ENCODE results near the gene PIK3CB. TPM values are rescaled to one million over a fixed set of nuclear protein-coding genes. Genes with fewer than 3 reads are reported as not detected.
A peak's percentile ranks its signal among the peaks of the same experiment; 100 is the strongest.

PIK3CB gene
- polyA plus RNA-seq, 1 of the 3 experiments (the other 2 are of a cell fraction) = 6.8 TPM

DNA sequence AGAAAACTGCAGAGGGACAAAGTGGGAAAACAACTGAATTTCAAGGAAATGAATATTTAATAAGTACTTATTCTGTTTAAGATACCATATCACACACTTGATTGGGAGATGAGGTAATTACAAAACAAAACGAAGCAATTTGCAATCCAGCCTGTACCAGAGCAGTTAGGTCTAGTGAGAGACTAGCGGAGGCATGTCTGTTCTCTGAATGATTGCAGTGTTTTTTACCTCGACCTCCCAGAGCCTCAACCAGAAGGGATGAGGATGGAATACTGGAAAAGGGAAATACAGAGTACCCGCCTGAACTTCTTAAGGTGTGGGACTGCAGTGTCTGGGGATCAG, 59.5 kb downstream of the PIK3CB start:
- H3K9me3 ChIP-seq = no peaks in the 10 kb centered on the region
- WGBS (ENCODE audit: low lambda C conversion rate) = 71% methylated on average over 4 of the region's 4 CpGs
- H3F3A ChIP-seq (replicated peaks; ENCODE audit: insufficient read depth) = peaks cover 17% of the 10 kb centered on the region
- no peak for DNase-seq
- H3K79me2 ChIP-seq (ENCODE audit: insufficient read depth) = peaks cover 6% of the 10 kb centered on the region; the same call in 1 of the 2 replicates
- peak overlapping the region; percentile 63 for H3K4me2 ChIP-seq
- no peaks in the 10 kb centered on the region for H3K27me3 ChIP-seq (ENCODE audit: insufficient read depth)
- no peak for TF ChIP-seq GABPA (IDR thresholded peaks at IDR 0.05; ENCODE audit: low read depth)
- TF ChIP-seq RAD21 (IDR thresholded peaks at IDR 0.05; ENCODE audit: low read length) = no peak
- no peak for TF ChIP-seq FOXM1 (IDR thresholded peaks at IDR 0.05; ENCODE audit: low read depth)
- peak overlapping the region; percentile 74 to 90; a peak in 3 of 4 replicates for H3K27ac ChIP-seq (ENCODE audit: low read depth in 2 of 2, low read length in 1 of 2)
- peaks cover 10% of the 10 kb centered on the region; the same call in 1 of the 2 replicates for H4K20me1 ChIP-seq (ENCODE audit: insufficient read depth)
- no peaks in the 10 kb centered on the region for H3K9me2 ChIP-seq
- H3K9ac ChIP-seq = peak overlapping the region; percentile 32; the same call in 1 of the 2 replicates
- ChIA-PET CTCF (interaction anchor here (1.3 kb wide), 1 partner anchor 140 kb away, joined by 7 read pairs; no protein-coding TSS in a partner anchor), POLR2A (no interaction called here)
- no peak overlapping the region; a peak in 1 of 4 replicates for H3K4me3 ChIP-seq (ENCODE audit: low read depth in 2 of 2, low read length in 1 of 2)
- no peak overlapping the region; the same call in 1 of the 2 replicates for H2AFZ ChIP-seq (ENCODE audit: low read depth)
- peaks cover 7 to 18% of the 10 kb centered on the region in 2 experiments for H3K4me1 ChIP-seq (ENCODE audit: control insufficient read depth in 1 of 2, insufficient read depth in 2 of 2, low read depth in 1 of 2, low read length in 1 of 2)
- H3K36me3 ChIP-seq (replicated peaks in 1 of 2; ENCODE audit: control insufficient read depth in 1 of 2, insufficient read depth in 2 of 2, low read length in 1 of 2) = no peaks in the 10 kb centered on the region

GRCh38 chr3:138774529-138775253, 60.0 kb downstream of the PIK3CB start:
- H3F3A ChIP-seq (replicated peaks; ENCODE audit: insufficient read depth) = peaks cover 17% of the 10 kb centered on the region
- peaks cover 6% of the 10 kb centered on the region; the same call in 1 of the 2 replicates for H3K79me2 ChIP-seq (ENCODE audit: insufficient read depth)
- no peak overlapping the region; a peak in 1 of 4 replicates for H3K4me3 ChIP-seq (ENCODE audit: low read depth in 2 of 2, low read length in 1 of 2)
- H4K20me1 ChIP-seq (ENCODE audit: insufficient read depth) = peaks cover 10% of the 10 kb centered on the region; the same call in 1 of the 2 replicates
- no peaks in the 10 kb centered on the region for H3K36me3 ChIP-seq (replicated peaks in 1 of 2; ENCODE audit: control insufficient read depth in 1 of 2, insufficient read depth in 2 of 2, low read length in 1 of 2)
- H3K27ac ChIP-seq (ENCODE audit: low read depth in 2 of 2, low read length in 1 of 2) = peak overlapping the region; percentile 74 to 90; a peak in 3 of 4 replicates
- H3K4me1 ChIP-seq (ENCODE audit: control insufficient read depth in 1 of 2, insufficient read depth in 2 of 2, low read depth in 1 of 2, low read length in 1 of 2) = peaks cover 7 to 18% of the 10 kb centered on the region in 2 experiments
- POLR2A ChIA-PET = interaction anchor here (0.6 kb wide), 1 partner anchor 87 kb away, joined by 3 read pairs; no protein-coding TSS in a partner anchor
- peak overlapping the region; percentile 32; the same call in 1 of the 2 replicates for H3K9ac ChIP-seq
- no peaks in the 10 kb centered on the region for H3K27me3 ChIP-seq (ENCODE audit: insufficient read depth)
- DNase-seq = peak; percentile 49
- CTCF ChIA-PET = interaction anchor here (1.3 kb wide), 1 partner anchor 141 kb away, joined by 7 read pairs; no protein-coding TSS in a partner anchor
- no peak overlapping the region; the same call in 1 of the 2 replicates for H2AFZ ChIP-seq (ENCODE audit: low read depth)
- no peaks in the 10 kb centered on the region for H3K9me2 ChIP-seq
- no peaks in the 10 kb centered on the region for H3K9me3 ChIP-seq
- H3K4me2 ChIP-seq = peak overlapping the region; percentile 63
- TF ChIP-seq TCF12 (IDR thresholded peaks at IDR 0.05) (peak; percentile 100), TAF1 (IDR thresholded peaks at IDR 0.05; ENCODE audit: borderline replicate concordance, low read depth, low read length) (no peak), RXRA (IDR thresholded peaks at IDR 0.05; ENCODE audit: borderline replicate concordance, low read depth) (peak; percentile 60; the same call in 1 of the 2 replicates), MEF2A (IDR thresholded peaks at IDR 0.05; ENCODE audit: borderline replicate concordance, low read depth) (peak; percentile 86; the same call in 1 of the 2 replicates), NFIC (IDR thresholded peaks at IDR 0.05; ENCODE audit: borderline replicate concordance) (peak; percentile 98), MXI1 (IDR thresholded peaks at IDR 0.05; ENCODE audit: low read depth, low read length) (peak; percentile 32; the same call in 1 of the 2 replicates), FOXM1 (IDR thresholded peaks at IDR 0.05; ENCODE audit: low read depth) (peak; percentile 80; the same call in 1 of the 2 replicates), FOSL2 (IDR thresholded peaks at IDR 0.05; ENCODE audit: borderline replicate concordance, low read depth) (peak; percentile 96), SIN3A (IDR thresholded peaks at IDR 0.05; ENCODE audit: borderline replicate concordance, low read depth, low read length) (peak; percentile 78), TEAD4 (IDR thresholded peaks at IDR 0.05; ENCODE audit: borderline replicate concordance, insufficient read depth) (peak; percentile 88), JUND (IDR thresholded peaks at IDR 0.05) (peak; percentile 95), CHD2 (IDR thresholded peaks at IDR 0.05; ENCODE audit: low read length, partially characterized antibody) (peak; percentile 47), YY1 (IDR thresholded peaks at IDR 0.05; ENCODE audit: low read depth) (no peak), POLR2AphosphoS5 (IDR thresholded peaks at IDR 0.05; ENCODE audit: low read depth, low read length) (peak; percentile 94), EP300 (IDR thresholded peaks at IDR 0.05; ENCODE audit: borderline replicate concordance in 1 of 2, low read depth in 1 of 2, low read length in 1 of 2) (peak; percentile 26 to 92; a peak in 2 of 4 replicates), RCOR1 (IDR thresholded peaks at IDR 0.05; ENCODE audit: low read length) (peak; percentile 87)
- TF ChIP-seq, protein P1, sequence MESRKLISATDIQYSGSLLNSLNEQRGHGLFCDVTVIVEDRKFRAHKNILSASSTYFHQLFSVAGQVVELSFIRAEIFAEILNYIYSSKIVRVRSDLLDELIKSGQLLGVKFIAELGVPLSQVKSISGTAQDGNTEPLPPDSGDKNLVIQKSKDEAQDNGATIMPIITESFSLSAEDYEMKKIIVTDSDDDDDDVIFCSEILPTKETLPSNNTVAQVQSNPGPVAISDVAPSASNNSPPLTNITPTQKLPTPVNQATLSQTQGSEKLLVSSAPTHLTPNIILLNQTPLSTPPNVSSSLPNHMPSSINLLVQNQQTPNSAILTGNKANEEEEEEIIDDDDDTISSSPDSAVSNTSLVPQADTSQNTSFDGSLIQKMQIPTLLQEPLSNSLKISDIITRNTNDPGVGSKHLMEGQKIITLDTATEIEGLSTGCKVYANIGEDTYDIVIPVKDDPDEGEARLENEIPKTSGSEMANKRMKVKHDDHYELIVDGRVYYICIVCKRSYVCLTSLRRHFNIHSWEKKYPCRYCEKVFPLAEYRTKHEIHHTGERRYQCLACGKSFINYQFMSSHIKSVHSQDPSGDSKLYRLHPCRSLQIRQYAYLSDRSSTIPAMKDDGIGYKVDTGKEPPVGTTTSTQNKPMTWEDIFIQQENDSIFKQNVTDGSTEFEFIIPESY (IDR thresholded peaks at IDR 0.05; ENCODE audit: borderline replicate concordance, low read depth) = 0 out of 2 replicates have a peak, but pooled peaks have one; percentile 47
- TF ChIP-seq, protein P2, sequence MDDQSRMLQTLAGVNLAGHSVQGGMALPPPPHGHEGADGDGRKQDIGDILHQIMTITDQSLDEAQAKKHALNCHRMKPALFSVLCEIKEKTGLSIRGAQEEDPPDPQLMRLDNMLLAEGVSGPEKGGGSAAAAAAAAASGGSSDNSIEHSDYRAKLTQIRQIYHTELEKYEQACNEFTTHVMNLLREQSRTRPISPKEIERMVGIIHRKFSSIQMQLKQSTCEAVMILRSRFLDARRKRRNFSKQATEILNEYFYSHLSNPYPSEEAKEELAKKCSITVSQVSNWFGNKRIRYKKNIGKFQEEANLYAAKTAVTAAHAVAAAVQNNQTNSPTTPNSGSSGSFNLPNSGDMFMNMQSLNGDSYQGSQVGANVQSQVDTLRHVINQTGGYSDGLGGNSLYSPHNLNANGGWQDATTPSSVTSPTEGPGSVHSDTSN (IDR thresholded peaks at IDR 0.05) = peak; percentile 76
- TF ChIP-seq, protein P3, sequence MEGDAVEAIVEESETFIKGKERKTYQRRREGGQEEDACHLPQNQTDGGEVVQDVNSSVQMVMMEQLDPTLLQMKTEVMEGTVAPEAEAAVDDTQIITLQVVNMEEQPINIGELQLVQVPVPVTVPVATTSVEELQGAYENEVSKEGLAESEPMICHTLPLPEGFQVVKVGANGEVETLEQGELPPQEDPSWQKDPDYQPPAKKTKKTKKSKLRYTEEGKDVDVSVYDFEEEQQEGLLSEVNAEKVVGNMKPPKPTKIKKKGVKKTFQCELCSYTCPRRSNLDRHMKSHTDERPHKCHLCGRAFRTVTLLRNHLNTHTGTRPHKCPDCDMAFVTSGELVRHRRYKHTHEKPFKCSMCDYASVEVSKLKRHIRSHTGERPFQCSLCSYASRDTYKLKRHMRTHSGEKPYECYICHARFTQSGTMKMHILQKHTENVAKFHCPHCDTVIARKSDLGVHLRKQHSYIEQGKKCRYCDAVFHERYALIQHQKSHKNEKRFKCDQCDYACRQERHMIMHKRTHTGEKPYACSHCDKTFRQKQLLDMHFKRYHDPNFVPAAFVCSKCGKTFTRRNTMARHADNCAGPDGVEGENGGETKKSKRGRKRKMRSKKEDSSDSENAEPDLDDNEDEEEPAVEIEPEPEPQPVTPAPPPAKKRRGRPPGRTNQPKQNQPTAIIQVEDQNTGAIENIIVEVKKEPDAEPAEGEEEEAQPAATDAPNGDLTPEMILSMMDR (IDR thresholded peaks at IDR 0.05) = no peak
- TF ChIP-seq, protein P4, sequence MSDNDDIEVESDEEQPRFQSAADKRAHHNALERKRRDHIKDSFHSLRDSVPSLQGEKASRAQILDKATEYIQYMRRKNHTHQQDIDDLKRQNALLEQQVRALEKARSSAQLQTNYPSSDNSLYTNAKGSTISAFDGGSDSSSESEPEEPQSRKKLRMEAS (IDR thresholded peaks at IDR 0.05; ENCODE audit: low read depth) = peak; percentile 61
